LNCaP clone FGC (cell line): ENCODE data around the gene LYSMD1.
"Not testable (repeated sequence)": the region's sequence is repeated elsewhere in the genome, so short reads cannot be mapped to it uniquely, and the experiment has no call there.

ENCODE experiments used
- DNase-seq: peaks from one replicate; pipeline ENCODE4 v3.0.0-alpha.2; 2011; ENCODE audit warnings: low read depth
- H3K4me3 ChIP-seq: 2 replicates; pipeline ENCODE4 v1.5.1; 2011; ENCODE audit warnings: mild to moderate bottlenecking, low read depth, low read length, control low read depth
- TF ChIP-seq, protein P1 (sequence below): IDR thresholded peaks from 2 replicates; pipeline ENCODE4 v1.5.1; 2012; ENCODE audit warnings: mild to moderate bottlenecking; ENCODE audit not compliant: control insufficient read depth, insufficient read depth; ENCODE audit errors: extremely low read depth

Gene LYSMD1, protein sequence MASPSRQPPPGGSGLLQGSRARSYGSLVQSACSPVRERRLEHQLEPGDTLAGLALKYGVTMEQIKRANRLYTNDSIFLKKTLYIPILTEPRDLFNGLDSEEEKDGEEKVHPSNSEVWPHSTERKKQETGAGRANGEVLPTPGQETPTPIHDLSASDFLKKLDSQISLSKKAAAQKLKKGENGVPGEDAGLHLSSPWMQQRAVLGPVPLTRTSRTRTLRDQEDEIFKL

DNA sequence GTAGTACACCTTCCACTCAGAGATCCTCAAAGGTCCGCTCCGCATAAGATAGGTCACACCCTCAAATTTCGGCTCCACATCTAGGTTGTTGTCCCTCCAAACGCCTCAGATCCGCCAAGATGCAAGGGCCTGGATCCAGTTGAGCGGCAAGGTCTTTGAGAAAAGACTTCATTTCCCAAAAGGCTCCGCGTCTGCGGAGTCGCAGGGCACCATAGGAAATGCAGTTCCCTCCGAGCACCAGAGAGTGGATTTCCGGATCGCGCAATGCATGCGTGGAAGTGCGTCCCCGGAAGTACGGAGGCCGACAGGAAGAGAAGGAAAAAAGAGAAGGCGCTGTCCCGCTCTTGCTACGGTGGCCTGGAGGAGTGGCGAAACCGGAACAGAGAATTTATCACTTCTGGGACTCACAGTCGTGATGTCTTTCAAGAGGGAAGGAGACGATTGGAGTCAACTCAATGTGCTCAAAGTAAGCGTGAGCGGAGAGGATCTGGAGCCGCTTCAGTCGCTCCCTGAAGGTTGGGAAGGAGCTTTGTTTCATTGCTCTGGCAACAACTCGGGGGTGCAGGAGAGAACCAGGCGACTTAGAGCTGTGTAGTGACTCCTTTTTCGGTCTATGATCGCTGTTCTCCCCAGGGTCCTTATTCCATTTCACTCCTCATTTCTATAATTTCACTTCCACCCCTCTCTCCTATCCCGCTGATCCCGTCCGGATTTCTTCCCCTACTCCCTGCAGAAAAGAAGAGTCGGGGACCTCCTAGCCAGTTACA is at the start of gene LYSMD1, which contains the start of gene SCNM1:
Gene LYSMD1, minus strand, starts transcription at position 165 of the 767 bp plus-strand sequence. CDS start 644 bp downstream, outside the sequence.
Gene SCNM1, plus strand, starts transcription at position 407 of the 767 bp plus-strand sequence. Its CDS starts 9 bp downstream, at position 416.
- TF ChIP-seq, protein P1, sequence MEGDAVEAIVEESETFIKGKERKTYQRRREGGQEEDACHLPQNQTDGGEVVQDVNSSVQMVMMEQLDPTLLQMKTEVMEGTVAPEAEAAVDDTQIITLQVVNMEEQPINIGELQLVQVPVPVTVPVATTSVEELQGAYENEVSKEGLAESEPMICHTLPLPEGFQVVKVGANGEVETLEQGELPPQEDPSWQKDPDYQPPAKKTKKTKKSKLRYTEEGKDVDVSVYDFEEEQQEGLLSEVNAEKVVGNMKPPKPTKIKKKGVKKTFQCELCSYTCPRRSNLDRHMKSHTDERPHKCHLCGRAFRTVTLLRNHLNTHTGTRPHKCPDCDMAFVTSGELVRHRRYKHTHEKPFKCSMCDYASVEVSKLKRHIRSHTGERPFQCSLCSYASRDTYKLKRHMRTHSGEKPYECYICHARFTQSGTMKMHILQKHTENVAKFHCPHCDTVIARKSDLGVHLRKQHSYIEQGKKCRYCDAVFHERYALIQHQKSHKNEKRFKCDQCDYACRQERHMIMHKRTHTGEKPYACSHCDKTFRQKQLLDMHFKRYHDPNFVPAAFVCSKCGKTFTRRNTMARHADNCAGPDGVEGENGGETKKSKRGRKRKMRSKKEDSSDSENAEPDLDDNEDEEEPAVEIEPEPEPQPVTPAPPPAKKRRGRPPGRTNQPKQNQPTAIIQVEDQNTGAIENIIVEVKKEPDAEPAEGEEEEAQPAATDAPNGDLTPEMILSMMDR, result no peak
- peak; percentile 98 for DNase-seq
- peak within 1 kb of the TSS; percentile 81 for H3K4me3 ChIP-seq

DNA sequence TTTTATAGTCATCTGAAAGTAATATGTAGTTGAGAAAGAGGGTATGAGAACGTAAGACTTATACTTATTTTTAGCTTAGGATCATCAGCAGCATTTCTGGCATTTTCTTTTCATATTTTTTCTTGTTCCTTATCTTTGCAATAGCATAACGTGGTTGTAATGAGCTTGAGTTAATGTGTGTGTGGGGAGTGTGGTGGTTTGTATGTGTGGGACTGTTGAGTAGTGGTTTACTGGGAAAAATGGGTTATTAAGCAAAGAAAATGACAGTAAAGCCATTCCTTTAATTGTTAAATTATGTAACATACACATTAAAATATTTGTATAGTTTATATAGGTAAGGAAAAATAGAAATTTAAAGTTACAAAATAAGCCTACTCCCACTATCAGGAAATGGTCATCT is 47.9 kb upstream of the LYSMD1 start:
- TF ChIP-seq, protein P1, result no peak
- no peak overlapping the region for H3K4me3 ChIP-seq
- no peak for DNase-seq

DNA sequence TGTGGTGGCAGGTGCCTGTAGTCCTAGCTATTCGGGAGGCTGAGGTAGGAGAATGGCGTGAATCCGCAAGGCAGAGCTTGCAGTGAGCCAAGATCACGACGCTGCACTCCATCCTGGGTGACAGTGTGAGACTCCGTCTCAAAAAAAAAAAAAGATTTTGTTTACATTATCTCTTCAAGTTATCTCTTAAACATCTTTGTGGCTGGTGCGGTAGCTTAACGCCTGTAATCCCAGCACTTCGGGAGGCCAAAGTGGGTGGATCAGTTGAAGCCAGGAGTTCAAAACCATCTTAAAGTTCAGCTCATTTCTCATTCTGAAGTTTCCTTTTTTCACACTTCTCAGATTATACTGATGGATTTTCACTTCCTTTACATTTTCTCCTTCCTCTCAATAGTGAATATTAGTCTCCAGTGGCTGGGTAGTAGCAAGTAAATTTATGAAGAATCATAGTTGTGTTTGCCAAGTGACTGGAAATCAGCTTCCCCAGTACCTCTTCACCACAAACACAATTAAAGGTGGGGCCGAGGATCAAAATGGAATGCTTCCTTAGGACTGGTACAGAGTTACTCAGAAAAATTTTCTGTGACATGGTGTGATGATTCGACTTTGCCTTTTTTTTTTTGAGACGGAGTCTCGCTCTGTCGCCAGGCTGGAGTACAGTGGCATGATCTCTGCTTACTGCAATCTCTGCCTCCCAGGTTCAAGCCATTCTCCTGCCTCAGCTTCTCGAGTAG is 46.4 kb upstream of the LYSMD1 start:
- TF ChIP-seq, protein P1, result no peak
- no peak for DNase-seq
- H3K4me3 ChIP-seq, result no peak overlapping the region

DNA sequence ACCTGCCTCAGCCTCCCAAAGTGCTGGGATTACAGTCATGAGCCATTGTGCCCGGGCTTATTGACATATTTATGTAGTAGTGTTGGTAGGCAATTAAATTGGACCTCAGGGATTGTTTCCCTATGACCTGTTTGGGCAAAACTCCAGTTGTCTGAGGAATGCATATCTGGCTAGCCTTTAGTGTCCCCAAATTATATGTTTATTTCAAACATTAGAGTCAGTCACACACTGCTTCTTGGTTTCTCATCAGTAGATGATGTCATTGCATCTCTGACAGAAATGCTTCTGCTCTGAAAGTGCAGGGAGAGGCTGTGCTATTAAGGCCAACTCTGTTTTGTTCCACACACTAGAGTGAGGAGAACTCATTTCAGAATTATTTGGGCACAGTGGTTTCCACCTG is 45.1 kb upstream of the LYSMD1 start:
- TF ChIP-seq, protein P1, result no peak
- peak; percentile 71 for DNase-seq
- H3K4me3 ChIP-seq, result no peak overlapping the region

DNA sequence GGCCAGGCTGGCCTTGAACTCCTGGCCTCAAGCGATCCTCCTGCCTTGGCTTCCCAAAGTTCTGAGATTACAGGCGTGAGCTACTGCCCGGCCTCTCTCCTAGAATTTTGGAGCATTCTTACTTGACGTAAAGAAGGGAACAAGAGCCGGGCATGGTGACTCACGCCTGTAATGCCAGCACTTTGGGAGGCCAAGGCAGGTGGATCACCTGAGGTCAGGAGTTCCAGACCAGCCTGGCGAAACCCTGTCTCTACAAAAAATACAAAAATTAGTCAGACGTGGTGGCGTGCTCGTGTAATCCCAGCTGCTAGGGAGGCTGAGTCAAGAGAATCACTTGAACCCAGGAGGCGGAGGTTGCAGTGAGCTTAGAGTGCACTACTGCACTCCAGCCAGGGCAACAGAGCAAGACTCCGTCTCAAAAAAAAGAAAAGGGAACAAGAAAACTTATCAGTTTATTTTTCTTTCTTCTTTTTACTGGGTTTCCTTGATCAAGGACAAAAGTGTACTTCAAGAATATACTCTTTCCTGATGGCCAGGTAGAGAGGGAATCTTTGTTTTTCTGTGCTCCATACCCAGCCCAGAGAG is 39.8 kb upstream of the LYSMD1 start:
- DNase-seq, H3K4me3 ChIP-seq: not testable (repeated sequence)

DNA sequence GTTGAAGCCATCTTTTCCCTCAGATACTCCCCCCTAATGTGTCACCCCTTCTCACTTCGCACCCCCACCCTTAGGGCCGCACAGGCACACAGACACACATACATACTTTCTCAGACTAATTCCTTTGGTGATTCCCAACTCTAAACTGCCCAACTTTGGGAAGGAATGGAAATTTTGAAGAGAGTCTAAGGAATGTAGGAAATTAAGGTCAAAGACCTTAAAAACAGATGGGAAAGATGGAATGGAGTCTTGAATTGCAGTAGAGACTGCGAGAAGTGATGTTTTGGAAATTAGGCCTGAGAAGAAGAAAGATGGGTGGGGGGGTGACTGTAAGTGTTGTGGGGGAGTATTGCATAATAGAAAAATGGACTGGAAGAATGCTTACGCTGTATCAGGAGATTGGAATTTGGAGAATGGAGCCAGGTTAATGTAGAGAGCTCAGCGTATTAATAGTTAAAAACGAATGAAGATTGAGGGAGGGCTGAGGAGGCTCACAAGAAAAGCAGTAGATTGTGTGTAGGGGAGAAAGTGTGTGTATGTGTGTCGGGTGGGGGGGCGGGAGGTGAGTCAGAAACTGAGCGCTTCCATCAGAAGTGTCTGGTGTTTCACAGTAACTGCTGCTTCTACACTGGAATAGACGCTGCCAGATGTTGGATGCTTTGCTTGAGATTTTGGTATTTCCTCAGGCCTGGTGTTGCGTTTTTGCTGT is 34.3 kb upstream of the LYSMD1 start:
- no peak for DNase-seq

More for the DNA sequence above, 34.3 kb upstream of the LYSMD1 start:
- peak overlapping the region; percentile 87 for H3K4me3 ChIP-seq
- TF ChIP-seq, protein P1, result no peak
